Measurements from ENCODE around the gene EML5. TPM values are rescaled to one million over a fixed set of nuclear protein-coding genes. Genes with fewer than 3 reads are reported as not detected.

EML5 gene
- polyA plus RNA-seq, 2 donors: 0.31 to 0.41 TPM

- Histone ChIP-seq H3K4me1 (ENCODE audit: control insufficient read depth in 2 of 2, insufficient read depth in 2 of 2, low read length in 1 of 2) (no peaks in the 10 kb centered on the region), H3K4me3 (ENCODE audit: low read depth in 1 of 2, low read length in 2 of 2) (no peak overlapping the region), H3K27me3 (ENCODE audit: control insufficient read depth in 1 of 2, insufficient read depth in 2 of 2, low read length in 2 of 2) (no peaks in the 10 kb centered on the region), H3K27ac (ENCODE audit: low read depth in 2 of 2, low read length in 1 of 2) (no peak overlapping the region), H3K9me3 (ENCODE audit: control insufficient read depth in 2 of 2, insufficient read depth in 1 of 2, low read depth in 1 of 2, low read length in 1 of 2) (no peaks in the 10 kb centered on the region), H3K36me3 (ENCODE audit: control insufficient read depth in 2 of 2, insufficient read depth in 2 of 2, low read length in 1 of 2) (no peaks in the 10 kb centered on the region)
- WGBS, 2 donors: 95% methylated on average over 4 of the region's 4 CpGs
Measured at GRCh38 chr14:88815980-88816379, 23.2 kb upstream of the EML5 start.

- H3K27me3 ChIP-seq (ENCODE audit: control insufficient read depth in 1 of 2, insufficient read depth in 2 of 2, low read length in 2 of 2): no peaks in the 10 kb centered on the region
- no peaks in the 10 kb centered on the region for H3K9me3 ChIP-seq (ENCODE audit: control insufficient read depth in 2 of 2, insufficient read depth in 1 of 2, low read depth in 1 of 2, low read length in 1 of 2)
- H3K27ac ChIP-seq (ENCODE audit: low read depth in 2 of 2, low read length in 1 of 2): no peak overlapping the region
- no peak overlapping the region for H3K4me3 ChIP-seq (ENCODE audit: low read depth in 1 of 2, low read length in 2 of 2)
- no peaks in the 10 kb centered on the region for H3K36me3 ChIP-seq (ENCODE audit: control insufficient read depth in 2 of 2, insufficient read depth in 2 of 2, low read length in 1 of 2)
- H3K4me1 ChIP-seq (ENCODE audit: control insufficient read depth in 2 of 2, insufficient read depth in 2 of 2, low read length in 1 of 2): no peaks in the 10 kb centered on the region
Measured at GRCh38 chr14:88808359-88808758, 15.6 kb upstream of the EML5 start.

GRCh38 chr14:88804477-88804876 is 11.7 kb upstream of the EML5 start:
- no peaks in the 10 kb centered on the region for H3K4me1 ChIP-seq (ENCODE audit: control insufficient read depth in 2 of 2, insufficient read depth in 2 of 2, low read length in 1 of 2)
- H3K4me3 ChIP-seq (ENCODE audit: low read depth in 1 of 2, low read length in 2 of 2): no peak overlapping the region
- no peaks in the 10 kb centered on the region for H3K9me3 ChIP-seq (ENCODE audit: control insufficient read depth in 2 of 2, insufficient read depth in 1 of 2, low read depth in 1 of 2, low read length in 1 of 2)
- no peak overlapping the region for H3K27ac ChIP-seq (ENCODE audit: low read depth in 2 of 2, low read length in 1 of 2)
- H3K27me3 ChIP-seq (ENCODE audit: control insufficient read depth in 1 of 2, insufficient read depth in 2 of 2, low read length in 2 of 2): no peaks in the 10 kb centered on the region
- 30 to 47% methylated on average over 1 of the region's 1 CpG for WGBS, 2 donors
- H3K36me3 ChIP-seq (ENCODE audit: control insufficient read depth in 2 of 2, insufficient read depth in 2 of 2, low read length in 1 of 2): no peaks in the 10 kb centered on the region

- Histone ChIP-seq H3K9me3 (ENCODE audit: control insufficient read depth in 2 of 2, insufficient read depth in 1 of 2, low read depth in 1 of 2, low read length in 1 of 2) (no peaks in the 10 kb centered on the region), H3K27me3 (ENCODE audit: control insufficient read depth in 1 of 2, insufficient read depth in 2 of 2, low read length in 2 of 2) (no peaks in the 10 kb centered on the region), H3K27ac (ENCODE audit: low read depth in 2 of 2, low read length in 1 of 2) (no peak overlapping the region), H3K36me3 (ENCODE audit: control insufficient read depth in 2 of 2, insufficient read depth in 2 of 2, low read length in 1 of 2) (no peaks in the 10 kb centered on the region), H3K4me3 (ENCODE audit: low read depth in 1 of 2, low read length in 2 of 2) (no peak overlapping the region), H3K4me1 (ENCODE audit: control insufficient read depth in 2 of 2, insufficient read depth in 2 of 2, low read length in 1 of 2) (no peaks in the 10 kb centered on the region)
- WGBS, 2 donors: 74 to 91% methylated on average over 2 of the region's 2 CpGs
Measured at GRCh38 chr14:88804035-88804434, 11.3 kb upstream of the EML5 start.

- H3K4me1 ChIP-seq (ENCODE audit: control insufficient read depth in 2 of 2, insufficient read depth in 2 of 2, low read length in 1 of 2): no peaks in the 10 kb centered on the region
- 87 to 88% methylated on average over 6 of the region's 6 CpGs for WGBS, 2 donors
- H3K36me3 ChIP-seq (ENCODE audit: control insufficient read depth in 2 of 2, insufficient read depth in 2 of 2, low read length in 1 of 2): no peaks in the 10 kb centered on the region
- no peak overlapping the region for H3K4me3 ChIP-seq (ENCODE audit: low read depth in 1 of 2, low read length in 2 of 2)
- H3K27me3 ChIP-seq (ENCODE audit: control insufficient read depth in 1 of 2, insufficient read depth in 2 of 2, low read length in 2 of 2): no peaks in the 10 kb centered on the region
- H3K9me3 ChIP-seq (ENCODE audit: control insufficient read depth in 2 of 2, insufficient read depth in 1 of 2, low read depth in 1 of 2, low read length in 1 of 2): no peaks in the 10 kb centered on the region
- no peak overlapping the region for H3K27ac ChIP-seq (ENCODE audit: low read depth in 2 of 2, low read length in 1 of 2)
Measured at GRCh38 chr14:88802596-88802995, 9.8 kb upstream of the EML5 start.

GRCh38 chr14:88799522-88799921 is 6.8 kb upstream of the EML5 start:
- Histone ChIP-seq H3K36me3 (ENCODE audit: control insufficient read depth in 2 of 2, insufficient read depth in 2 of 2, low read length in 1 of 2) (no peaks in the 10 kb centered on the region), H3K9me3 (ENCODE audit: control insufficient read depth in 2 of 2, insufficient read depth in 1 of 2, low read depth in 1 of 2, low read length in 1 of 2) (no peaks in the 10 kb centered on the region), H3K4me3 (ENCODE audit: low read depth in 1 of 2, low read length in 2 of 2) (no peak overlapping the region), H3K27ac (ENCODE audit: low read depth in 2 of 2, low read length in 1 of 2) (no peak overlapping the region), H3K27me3 (ENCODE audit: control insufficient read depth in 1 of 2, insufficient read depth in 2 of 2, low read length in 2 of 2) (no peaks in the 10 kb centered on the region), H3K4me1 (ENCODE audit: control insufficient read depth in 2 of 2, insufficient read depth in 2 of 2, low read length in 1 of 2) (no peaks in the 10 kb centered on the region)
- whole genome bisulfite sequencing, 2 donors: 71 to 74% methylated on average over 5 of the region's 5 CpGs

GRCh38 chr14:88798156-88798555 is 5.4 kb upstream of the EML5 start:
- Histone ChIP-seq H3K4me3 (ENCODE audit: low read depth in 1 of 2, low read length in 2 of 2) (no peak overlapping the region), H3K27me3 (ENCODE audit: control insufficient read depth in 1 of 2, insufficient read depth in 2 of 2, low read length in 2 of 2) (no peaks in the 10 kb centered on the region), H3K4me1 (ENCODE audit: control insufficient read depth in 2 of 2, insufficient read depth in 2 of 2, low read length in 1 of 2) (no peaks in the 10 kb centered on the region), H3K36me3 (ENCODE audit: control insufficient read depth in 2 of 2, insufficient read depth in 2 of 2, low read length in 1 of 2) (no peaks in the 10 kb centered on the region), H3K9me3 (ENCODE audit: control insufficient read depth in 2 of 2, insufficient read depth in 1 of 2, low read depth in 1 of 2, low read length in 1 of 2) (no peaks in the 10 kb centered on the region), H3K27ac (ENCODE audit: low read depth in 2 of 2, low read length in 1 of 2) (no peak overlapping the region)
- 43 to 56% methylated on average over 4 of the region's 4 CpGs for WGBS, 2 donors

- Histone ChIP-seq H3K4me3 (ENCODE audit: low read depth in 1 of 2, low read length in 2 of 2) (peak overlapping the region; percentile 61 to 76), H3K36me3 (ENCODE audit: control insufficient read depth in 2 of 2, insufficient read depth in 2 of 2, low read length in 1 of 2) (no peaks in the 10 kb centered on the region), H3K27me3 (ENCODE audit: control insufficient read depth in 1 of 2, insufficient read depth in 2 of 2, low read length in 2 of 2) (no peaks in the 10 kb centered on the region), H3K4me1 (ENCODE audit: control insufficient read depth in 2 of 2, insufficient read depth in 2 of 2, low read length in 1 of 2) (no peaks in the 10 kb centered on the region), H3K9me3 (ENCODE audit: control insufficient read depth in 2 of 2, insufficient read depth in 1 of 2, low read depth in 1 of 2, low read length in 1 of 2) (no peaks in the 10 kb centered on the region), H3K27ac (ENCODE audit: low read depth in 2 of 2, low read length in 1 of 2) (peak overlapping the region; percentile 72 to 77)
- 57 to 59% methylated on average over 13 of the region's 13 CpGs for WGBS, 2 donors
Measured at GRCh38 chr14:88793259-88793625, 489 bp upstream of the EML5 start.

GRCh38 chr14:88791629-88792472 is 902 bp downstream of the EML5 start:
- WGBS, 2 donors: 3% methylated on average over 47 to 52 of the region's 52 CpGs
- no peaks in the 10 kb centered on the region for H3K27me3 ChIP-seq (ENCODE audit: control insufficient read depth in 1 of 2, insufficient read depth in 2 of 2, low read length in 2 of 2)
- peak overlapping the region; percentile 72 to 77 for H3K27ac ChIP-seq (ENCODE audit: low read depth in 2 of 2, low read length in 1 of 2)
- no peaks in the 10 kb centered on the region for H3K9me3 ChIP-seq (ENCODE audit: control insufficient read depth in 2 of 2, insufficient read depth in 1 of 2, low read depth in 1 of 2, low read length in 1 of 2)
- peak overlapping the region; percentile 61 to 76 for H3K4me3 ChIP-seq (ENCODE audit: low read depth in 1 of 2, low read length in 2 of 2)
- no peaks in the 10 kb centered on the region for H3K36me3 ChIP-seq (ENCODE audit: control insufficient read depth in 2 of 2, insufficient read depth in 2 of 2, low read length in 1 of 2)
- H3K4me1 ChIP-seq (ENCODE audit: control insufficient read depth in 2 of 2, insufficient read depth in 2 of 2, low read length in 1 of 2): no peaks in the 10 kb centered on the region

- Histone ChIP-seq H3K27ac (ENCODE audit: low read depth in 2 of 2, low read length in 1 of 2) (no peak overlapping the region), H3K9me3 (ENCODE audit: control insufficient read depth in 2 of 2, insufficient read depth in 1 of 2, low read depth in 1 of 2, low read length in 1 of 2) (no peaks in the 10 kb centered on the region), H3K4me1 (ENCODE audit: control insufficient read depth in 2 of 2, insufficient read depth in 2 of 2, low read length in 1 of 2) (no peaks in the 10 kb centered on the region), H3K36me3 (ENCODE audit: control insufficient read depth in 2 of 2, insufficient read depth in 2 of 2, low read length in 1 of 2) (no peaks in the 10 kb centered on the region), H3K27me3 (ENCODE audit: control insufficient read depth in 1 of 2, insufficient read depth in 2 of 2, low read length in 2 of 2) (no peaks in the 10 kb centered on the region), H3K4me3 (ENCODE audit: low read depth in 1 of 2, low read length in 2 of 2) (no peak overlapping the region)
- 55 to 61% methylated on average over 3 of the region's 3 CpGs for WGBS, 2 donors
Measured at GRCh38 chr14:88791252-88791621, 1.5 kb downstream of the EML5 start.
